ENCODE data around the gene TRPM3. TPM values are rescaled to one million over a fixed set of nuclear protein-coding genes. Genes with fewer than 3 reads are reported as not detected.

TRPM3 gene
- total and polyA plus RNA-seq, 4 donors, result 0.07 to 0.89 (median 0.67) TPM

GRCh38 chr9:70588999-70589398 lies 532.4 kb downstream of the TRPM3 start:
- Histone ChIP-seq H3K4me3 (ENCODE audit: low read depth in 1 of 3, low read length in 3 of 3) (no peak overlapping the region), H3K27ac (ENCODE audit: low read depth in 1 of 2, low read length in 2 of 2) (no peak overlapping the region), H3K9me3 (ENCODE audit: control insufficient read depth in 4 of 4, low read length in 3 of 4) (no peaks in the 10 kb centered on the region), H3K9ac (ENCODE audit: low read depth in 1 of 2, low read length in 2 of 2) (no peak overlapping the region), H3K27me3 (ENCODE audit: control insufficient read depth in 4 of 4, insufficient read depth in 4 of 4, low read length in 3 of 4) (no peaks in the 10 kb centered on the region), H3K36me3 (ENCODE audit: control insufficient read depth in 4 of 4, insufficient read depth in 3 of 4, low read depth in 1 of 4, low read length in 3 of 4) (no peaks in the 10 kb centered on the region), H3K4me1 (ENCODE audit: control insufficient read depth in 4 of 4, insufficient read depth in 4 of 4, low read length in 3 of 4) (no peaks in the 10 kb centered on the region)
- no peak for DNase-seq (ENCODE audit: low spot score)
- TF ChIP-seq REST (IDR thresholded peaks at IDR 0.05), result no peak
- TF ChIP-seq FOXA2 (IDR thresholded peaks at IDR 0.05), result no peak
- WGBS, result 96% methylated on average over 4 of the region's 4 CpGs

GRCh38 chr9:70588381-70588780 lies 533.0 kb downstream of the TRPM3 start:
- Histone ChIP-seq H3K4me3 (ENCODE audit: low read depth in 1 of 3, low read length in 3 of 3) (no peak overlapping the region), H3K4me1 (ENCODE audit: control insufficient read depth in 4 of 4, insufficient read depth in 4 of 4, low read length in 3 of 4) (no peaks in the 10 kb centered on the region), H3K27me3 (ENCODE audit: control insufficient read depth in 4 of 4, insufficient read depth in 4 of 4, low read length in 3 of 4) (no peaks in the 10 kb centered on the region), H3K9ac (ENCODE audit: low read depth in 1 of 2, low read length in 2 of 2) (no peak overlapping the region), H3K9me3 (ENCODE audit: control insufficient read depth in 4 of 4, low read length in 3 of 4) (no peaks in the 10 kb centered on the region), H3K36me3 (ENCODE audit: control insufficient read depth in 4 of 4, insufficient read depth in 3 of 4, low read depth in 1 of 4, low read length in 3 of 4) (no peaks in the 10 kb centered on the region), H3K27ac (ENCODE audit: low read depth in 1 of 2, low read length in 2 of 2) (no peak overlapping the region)
- WGBS, result 88% methylated on average over 11 of the region's 11 CpGs
- DNase-seq (ENCODE audit: low spot score), result no peak
- TF ChIP-seq RXRA (IDR thresholded peaks at IDR 0.05) (no peak), HNF4G (IDR thresholded peaks at IDR 0.05) (no peak), JUND (IDR thresholded peaks at IDR 0.05) (no peak), FOXA2 (IDR thresholded peaks at IDR 0.05) (no peak), NR2F2 (IDR thresholded peaks at IDR 0.05) (no peak), SP1 (IDR thresholded peaks at IDR 0.05) (no peak), MAX (IDR thresholded peaks at IDR 0.05) (no peak), REST (IDR thresholded peaks at IDR 0.05) (no peak), ATF3 (IDR thresholded peaks at IDR 0.05) (no peak), RAD21 (IDR thresholded peaks at IDR 0.05) (no peak), FOXA1 (IDR thresholded peaks at IDR 0.05) (no peak), CTCF (IDR thresholded peaks at IDR 0.05; ENCODE audit: low read depth, low read length, missing input control) (no peak)
- TF ChIP-seq, protein P1, sequence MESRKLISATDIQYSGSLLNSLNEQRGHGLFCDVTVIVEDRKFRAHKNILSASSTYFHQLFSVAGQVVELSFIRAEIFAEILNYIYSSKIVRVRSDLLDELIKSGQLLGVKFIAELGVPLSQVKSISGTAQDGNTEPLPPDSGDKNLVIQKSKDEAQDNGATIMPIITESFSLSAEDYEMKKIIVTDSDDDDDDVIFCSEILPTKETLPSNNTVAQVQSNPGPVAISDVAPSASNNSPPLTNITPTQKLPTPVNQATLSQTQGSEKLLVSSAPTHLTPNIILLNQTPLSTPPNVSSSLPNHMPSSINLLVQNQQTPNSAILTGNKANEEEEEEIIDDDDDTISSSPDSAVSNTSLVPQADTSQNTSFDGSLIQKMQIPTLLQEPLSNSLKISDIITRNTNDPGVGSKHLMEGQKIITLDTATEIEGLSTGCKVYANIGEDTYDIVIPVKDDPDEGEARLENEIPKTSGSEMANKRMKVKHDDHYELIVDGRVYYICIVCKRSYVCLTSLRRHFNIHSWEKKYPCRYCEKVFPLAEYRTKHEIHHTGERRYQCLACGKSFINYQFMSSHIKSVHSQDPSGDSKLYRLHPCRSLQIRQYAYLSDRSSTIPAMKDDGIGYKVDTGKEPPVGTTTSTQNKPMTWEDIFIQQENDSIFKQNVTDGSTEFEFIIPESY (IDR thresholded peaks at IDR 0.05), result no peak

All from liver (tissue), 9 donors.